Subcutaneous abdominal adipose tissue (tissue), 5 donors: ENCODE results near the gene FARP2.

ENCODE experiments used
- H3K27ac ChIP-seq: one replicate; pipeline ENCODE4 v1.7.0; 2013; ENCODE audit warnings: low read depth, mild to moderate bottlenecking, inconsistent platforms, low read length, moderate library complexity
- H3K27me3 ChIP-seq, 5 donors: one replicate each; pipeline ENCODE4 v1.7.0; 2013; ENCODE audit warnings: low read length in 5 of 5, inconsistent platforms in 1 of 5; ENCODE audit not compliant: control insufficient read depth in 5 of 5, insufficient read depth in 4 of 5
- H3K36me3 ChIP-seq, 5 donors: one replicate each; pipeline ENCODE4 v1.7.0; 2013; ENCODE audit warnings: low read length in 5 of 5; ENCODE audit not compliant: control insufficient read depth in 5 of 5, insufficient read depth in 5 of 5
- H3K4me1 ChIP-seq, 5 donors: one replicate each; pipeline ENCODE4 v1.7.0; 2013; ENCODE audit warnings: low read length in 5 of 5, mild to moderate bottlenecking in 3 of 5, moderate library complexity in 1 of 5; ENCODE audit not compliant: control insufficient read depth in 5 of 5, insufficient read depth in 5 of 5
- H3K4me3 ChIP-seq, 5 donors: one replicate each; pipeline ENCODE4 v1.7.0; 2013; ENCODE audit warnings: low read length in 5 of 5, low read depth in 1 of 5
- H3K9ac ChIP-seq, 5 donors: one replicate each; pipeline ENCODE4 v1.7.0; 2013; ENCODE audit warnings: low read length in 5 of 5, mild to moderate bottlenecking in 4 of 5, moderate library complexity in 3 of 5
- H3K9me3 ChIP-seq, 5 donors: one replicate each; pipeline ENCODE4 v1.7.0; 2013; ENCODE audit warnings: low read length in 5 of 5; ENCODE audit not compliant: control insufficient read depth in 5 of 5
- donor health status: healthy.
- donor health status: healthy.
- donor health status: healthy.
- donor health status: healthy.
- donor health status: healthy.

The FARP2 gene

DNA sequence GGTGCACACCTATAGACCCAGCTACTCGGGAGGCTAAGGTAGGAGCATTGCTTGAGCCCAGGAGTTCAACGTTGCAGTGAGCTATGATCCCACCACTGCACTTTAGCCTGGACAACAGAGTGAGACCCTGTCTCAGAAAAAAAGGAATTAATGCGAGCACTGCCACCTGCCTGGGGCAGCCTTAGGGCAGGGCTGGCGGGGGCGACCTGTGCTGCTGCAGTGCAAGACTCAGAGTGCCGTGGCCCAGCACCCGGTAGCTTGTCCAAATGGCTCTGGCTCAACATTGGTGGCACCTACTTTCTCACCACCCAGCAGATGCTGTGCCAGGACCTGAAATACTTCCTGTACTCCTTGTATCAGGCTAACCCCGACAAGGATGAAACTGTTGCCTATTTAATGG, 122.1 kb downstream of the FARP2 start:
- H3K9ac ChIP-seq, result no peak overlapping the region
- H3K27me3 ChIP-seq, result no peaks in the 10 kb centered on the region
- no peak overlapping the region for H3K4me3 ChIP-seq
- H3K27ac ChIP-seq, result no peak overlapping the region
- H3K9me3 ChIP-seq, result no peaks in the 10 kb centered on the region
- H3K4me1 ChIP-seq, result no peaks in the 10 kb centered on the region
- H3K36me3 ChIP-seq, result peaks cover 4 to 35% (median 21%) of the 10 kb centered on the region in 5 donors

DNA sequence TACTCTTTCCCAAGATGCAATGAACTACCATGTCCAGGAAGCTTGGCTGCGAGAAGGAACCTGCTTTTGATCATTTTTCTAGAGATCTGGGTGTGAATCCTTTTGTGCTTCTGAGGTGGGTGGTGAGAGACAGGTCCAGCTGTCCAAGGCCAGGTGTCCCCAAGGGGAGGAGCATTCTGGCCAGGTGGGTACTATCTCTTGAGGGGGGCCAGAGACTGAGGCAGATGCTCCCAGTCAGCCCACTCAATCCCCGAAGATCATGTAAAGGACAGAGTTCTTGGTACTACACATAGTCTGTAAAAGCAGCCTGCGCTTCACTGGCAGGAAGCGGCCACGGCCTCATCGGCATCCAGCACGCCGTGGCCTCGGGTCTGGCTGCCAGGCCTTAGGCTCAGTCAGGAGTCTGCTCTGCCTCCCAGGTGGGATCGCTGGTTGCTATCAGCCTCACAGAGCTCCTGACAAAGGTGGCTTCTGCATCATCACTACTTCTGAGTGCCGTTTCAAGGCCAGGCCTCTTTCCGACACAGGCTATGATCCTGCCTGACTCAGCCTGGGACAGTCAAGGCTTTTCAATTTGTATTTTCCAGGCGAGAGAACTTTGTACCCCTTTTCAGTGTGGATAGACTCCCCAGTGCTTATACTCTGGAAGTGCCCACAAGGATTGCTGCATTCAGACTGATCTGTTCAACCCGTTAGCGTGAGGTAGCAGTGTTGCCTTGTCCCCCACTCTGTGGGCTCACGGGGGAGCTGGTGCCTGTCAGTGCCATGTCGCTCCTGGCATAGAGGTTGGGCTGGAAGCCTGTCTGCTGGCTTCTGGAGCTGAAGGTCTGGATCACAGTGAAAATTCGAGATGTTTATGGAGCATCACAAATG, 123.2 kb downstream of the FARP2 start:
- Histone ChIP-seq H3K36me3 (peaks cover 4 to 41% (median 29%) of the 10 kb centered on the region in 5 donors), H3K9me3 (no peaks in the 10 kb centered on the region), H3K9ac (no peak overlapping the region), H3K27me3 (no peaks in the 10 kb centered on the region), H3K4me3 (no peak overlapping the region), H3K4me1 (no peaks in the 10 kb centered on the region), H3K27ac (no peak overlapping the region)

- no peak overlapping the region for H3K27ac ChIP-seq
- H3K4me1 ChIP-seq, result no peaks in the 10 kb centered on the region
- peaks cover 4 to 39% (median 37%) of the 10 kb centered on the region in 5 donors for H3K36me3 ChIP-seq
Observed at GRCh38 chr2:241481687-241482086, 125.6 kb downstream of the FARP2 start.

DNA sequence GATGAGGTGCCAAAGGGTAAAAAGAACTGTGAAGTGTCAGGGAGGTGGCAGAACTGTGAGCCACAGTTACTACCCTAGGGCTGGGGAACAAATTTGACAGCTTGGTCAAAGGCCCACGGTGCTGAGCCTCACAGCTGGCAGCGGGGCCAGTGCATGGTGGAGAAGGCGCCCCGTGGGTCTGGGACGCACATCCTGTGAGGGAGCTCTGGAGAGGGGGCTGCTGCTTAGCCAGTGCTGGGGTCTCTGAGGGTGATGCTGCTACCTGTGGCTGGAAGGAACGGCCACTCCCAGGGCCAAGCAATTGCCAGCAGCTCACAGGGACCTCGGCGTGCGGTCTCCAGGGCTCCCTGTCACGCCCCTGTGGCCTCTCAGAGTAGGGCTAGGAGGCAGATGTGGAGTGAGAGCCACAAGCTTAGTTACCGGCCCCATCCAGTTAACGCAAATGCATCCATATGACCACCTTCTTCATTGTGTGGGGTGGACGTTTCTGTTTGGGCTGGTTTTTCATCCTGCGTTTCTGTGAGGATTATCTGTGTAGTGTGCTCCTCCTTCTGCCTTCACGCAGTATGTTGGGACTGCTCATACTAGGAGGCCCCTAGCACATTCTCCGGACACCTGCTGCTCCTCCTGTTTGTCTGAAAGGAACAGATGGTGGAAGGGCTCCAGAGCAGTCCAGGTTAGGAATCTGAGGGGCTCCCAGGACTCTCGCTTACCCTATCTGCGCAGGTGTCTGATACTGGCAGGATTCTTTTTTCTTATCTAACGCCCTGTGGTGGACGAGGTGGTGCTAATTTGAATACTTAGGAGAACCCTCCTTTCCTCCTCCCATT, 126.3 kb downstream of the FARP2 start:
- Histone ChIP-seq H3K27ac (no peak overlapping the region), H3K36me3 (peaks cover 3 to 44% (median 39%) of the 10 kb centered on the region in 5 donors), H3K4me3 (no peak overlapping the region)

More at GRCh38 chr2:241481687-241482086, 125.6 kb downstream of the FARP2 start:
- H3K9ac ChIP-seq, result no peak overlapping the region
- no peaks in the 10 kb centered on the region for H3K9me3 ChIP-seq
- H3K27me3 ChIP-seq, result no peaks in the 10 kb centered on the region
- no peak overlapping the region for H3K4me3 ChIP-seq

GRCh38 chr2:241483305-241483704, 127.2 kb downstream of the FARP2 start:
- no peak overlapping the region for H3K9ac ChIP-seq
- H3K27me3 ChIP-seq, result no peaks in the 10 kb centered on the region
- no peaks in the 10 kb centered on the region for H3K4me1 ChIP-seq
- H3K9me3 ChIP-seq, result no peaks in the 10 kb centered on the region
- no peak overlapping the region for H3K27ac ChIP-seq
- no peak overlapping the region for H3K4me3 ChIP-seq
- peaks cover 0 to 40% (median 35%) of the 10 kb centered on the region in 5 donors for H3K36me3 ChIP-seq

More for the DNA sequence above, 126.3 kb downstream of the FARP2 start:
- Histone ChIP-seq H3K9ac (no peak overlapping the region), H3K4me1 (no peaks in the 10 kb centered on the region), H3K27me3 (no peaks in the 10 kb centered on the region), H3K9me3 (no peaks in the 10 kb centered on the region)

GRCh38 chr2:241485172-241485911, 129.3 kb downstream of the FARP2 start:
- H3K4me1 ChIP-seq, result no peaks in the 10 kb centered on the region
- no peaks in the 10 kb centered on the region for H3K9me3 ChIP-seq
- H3K27ac ChIP-seq, result no peak overlapping the region
- H3K27me3 ChIP-seq, result no peaks in the 10 kb centered on the region
- no peak overlapping the region for H3K9ac ChIP-seq
- H3K36me3 ChIP-seq, result peaks cover 0 to 39% (median 27%) of the 10 kb centered on the region in 5 donors
- no peak overlapping the region for H3K4me3 ChIP-seq

- H3K4me3 ChIP-seq, result no peak overlapping the region
Observed at GRCh38 chr2:241489088-241489487, 133.0 kb downstream of the FARP2 start.

DNA sequence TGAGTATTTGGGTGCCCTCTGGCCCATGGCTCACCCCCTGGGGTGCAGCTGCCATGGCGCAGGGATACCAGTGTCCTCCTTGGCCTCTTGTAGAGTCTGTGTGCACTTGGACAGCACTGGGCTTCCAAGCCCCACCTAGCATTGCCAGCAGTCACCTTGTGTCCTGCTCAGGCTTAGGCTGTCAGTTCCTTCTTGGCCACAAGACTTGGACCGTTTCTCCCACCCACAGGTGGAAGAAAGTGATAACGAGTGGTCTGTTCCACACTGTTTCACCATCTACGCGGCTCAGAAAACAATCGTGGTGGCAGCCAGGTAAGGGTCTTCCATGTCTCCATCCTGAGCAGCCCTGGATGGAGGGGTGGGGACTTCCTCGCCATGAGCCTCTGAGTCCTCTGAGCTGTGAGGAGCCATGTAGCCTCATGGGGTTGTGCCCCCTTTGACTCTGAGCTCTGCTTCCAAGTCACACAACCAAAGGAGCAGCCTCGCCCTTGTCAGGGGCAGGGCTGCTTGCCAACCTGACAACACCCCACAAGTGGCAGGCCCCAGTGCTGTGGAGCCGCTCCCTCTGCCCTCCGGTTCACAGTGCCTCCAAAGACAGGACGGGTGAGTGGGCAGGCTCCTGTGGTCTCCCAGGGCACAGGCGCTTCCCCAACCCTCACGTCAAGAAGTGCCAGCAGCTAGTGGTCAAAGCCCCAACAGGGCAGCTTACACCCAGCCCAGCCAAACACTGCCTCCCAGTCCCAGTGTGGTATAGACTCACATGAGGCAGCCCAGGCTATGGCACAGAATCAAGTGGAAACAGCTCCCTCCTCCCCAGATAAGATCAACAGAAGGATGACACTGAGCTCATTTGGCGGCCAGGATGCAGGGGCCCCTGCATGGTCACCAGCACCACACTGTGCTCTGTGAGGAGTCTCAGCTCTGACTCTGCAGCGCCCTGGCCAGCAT, 133.9 kb downstream of the FARP2 start:
- no peaks in the 10 kb centered on the region for H3K27me3 ChIP-seq
- peaks cover 0 to 55% (median 46%) of the 10 kb centered on the region in 5 donors for H3K36me3 ChIP-seq
- H3K4me3 ChIP-seq, result no peak overlapping the region
- H3K9me3 ChIP-seq, result no peaks in the 10 kb centered on the region
- no peak overlapping the region for H3K27ac ChIP-seq
- no peak overlapping the region for H3K9ac ChIP-seq
- peaks cover 0 to 1% (median 0%) of the 10 kb centered on the region in 5 donors for H3K4me1 ChIP-seq

More at GRCh38 chr2:241489088-241489487, 133.0 kb downstream of the FARP2 start:
- Histone ChIP-seq H3K36me3 (peaks cover 0 to 54% (median 43%) of the 10 kb centered on the region in 5 donors), H3K9ac (no peak overlapping the region), H3K27me3 (no peaks in the 10 kb centered on the region), H3K4me1 (peaks cover 0 to 1% (median 0%) of the 10 kb centered on the region in 5 donors), H3K9me3 (no peaks in the 10 kb centered on the region), H3K27ac (no peak overlapping the region)
